GM12878 (cell line): ENCODE results near the gene NDOR1. TPM values are rescaled to one million over a fixed set of nuclear protein-coding genes. Genes with fewer than 3 reads are reported as not detected.

Source experiments
- ATAC-seq: fragments of 200-7000 bp; cut with Tn5 transposase; 3 replicates; pipeline ENCODE4 v1.9.1; 2020; ENCODE audit warnings: mild to moderate bottlenecking, moderate library complexity
- BruUV-seq: library from RNA; stranded (reverse); fragments of 400-500 nt; replicated peaks from 2 replicates; lab custom pipeline; 2021; lab: Mats Ljungman, UMichigan
- CTCF ChIA-PET: fragments of 300-600 bp; sonication (Branson Sonifier 250); formaldehyde crosslinking; extraction: SDS; loops from one replicate; lab custom pipeline; 2021; ENCODE audit warnings: inconsistent platforms; lab: Yijun Ruan, JAX
- POLR2A ChIA-PET: fragments of 350-600 bp; formaldehyde crosslinking; extraction: SDS; loops from one replicate; lab custom pipeline; 2021; ENCODE audit warnings: inconsistent platforms; lab: Charles Lee
- RAD21 ChIA-PET: fragments of 300-600 bp; sonication (Branson Sonifier 250); formaldehyde crosslinking; loops from one replicate; lab custom pipeline; 2023; ENCODE audit warnings: antibody characterized with exemption; ENCODE audit not compliant: unreplicated experiment; lab: Charles Lee
- SMC1A ChIA-PET: fragments of 300-600 bp; sonication (Branson Sonifier 250); formaldehyde crosslinking; loops from one replicate; lab custom pipeline; 2023; ENCODE audit not compliant: unreplicated experiment, uncharacterized antibody; lab: Charles Lee
- DNase-seq: peaks from one replicate; pipeline ENCODE4 v3.0.0-alpha.2; 2011; ENCODE audit warnings: low read depth, low spot score
- FAIRE-seq: peaks from 3 replicates; lab custom pipeline; 2011; peaks lifted over from hg19 to GRCh38; lab: Jason Lieb, UNC
- H2AFZ ChIP-seq: 2 replicates; pipeline ENCODE4 v1.6.0; 2011; ENCODE audit warnings: low read depth, low read length, control low read depth; ENCODE audit not compliant: control insufficient read depth
- H3K27ac ChIP-seq: 2 replicates; pipeline ENCODE4 v1.5.1; 2011; ENCODE audit warnings: control low read depth; ENCODE audit not compliant: control insufficient read depth, insufficient read depth
- H3K27me3 ChIP-seq, 2 experiments: replicated peaks in 1 of 2; 2 replicates each; pipeline versions ENCODE4 v1.6.0 to v1.6.1; 2011; ENCODE audit warnings: low read length in 1 of 2; ENCODE audit not compliant: control insufficient read depth in 2 of 2, insufficient read depth in 2 of 2
- H3K36me3 ChIP-seq, 2 experiments: 2 replicates each; pipeline ENCODE4 v1.5.1; 2011; ENCODE audit warnings: low read length in 1 of 2; ENCODE audit not compliant: control insufficient read depth in 2 of 2, insufficient read depth in 2 of 2
- H3K4me1 ChIP-seq: 2 replicates; pipeline ENCODE4 v1.6.1; 2011; ENCODE audit warnings: mild to moderate bottlenecking, low read length, moderate library complexity, mixed read lengths; ENCODE audit not compliant: control insufficient read depth, insufficient read depth
- H3K4me2 ChIP-seq: 2 replicates; pipeline ENCODE4 v1.6.0; 2011; ENCODE audit warnings: control low read depth; ENCODE audit not compliant: control insufficient read depth, insufficient read depth
- H3K4me3 ChIP-seq: fragments of 200-600 bp; sonication (generic); 2 replicates; pipeline ENCODE4 v1.5.1; 2016
- H3K79me2 ChIP-seq: 2 replicates; pipeline ENCODE4 v1.6.0; 2011; ENCODE audit warnings: low read length; ENCODE audit not compliant: control insufficient read depth, insufficient read depth
- H3K9ac ChIP-seq: 2 replicates; pipeline ENCODE4 v1.8.0; 2011; ENCODE audit warnings: low read length, control low read depth, mixed read lengths; ENCODE audit not compliant: control insufficient read depth, insufficient read depth
- H3K9me3 ChIP-seq: replicated peaks from 3 replicates; pipeline ENCODE4 v1.5.1; 2011; ENCODE audit warnings: mild to moderate bottlenecking, low read length; ENCODE audit not compliant: control insufficient read depth, insufficient read depth
- H4K20me1 ChIP-seq: 2 replicates; pipeline ENCODE4 v1.6.0; 2011; ENCODE audit not compliant: control insufficient read depth, insufficient read depth
- BACH1 ChIP-seq: fragments of 450-650 bp; IDR thresholded peaks from 2 replicates; pipeline ENCODE4 v1.6.1; 2017; ENCODE audit warnings: mild to moderate bottlenecking, borderline replicate concordance
- BHLHE40 ChIP-seq, 2 experiments: fragments of 450-650 bp in 1 of 2; IDR thresholded peaks; 2 replicates each; pipeline ENCODE4 v1.6.1; 2011 to 2017; ENCODE audit warnings: low read depth in 2 of 2, borderline replicate concordance in 1 of 2, improper control_type of control experiment in 1 of 2, low read length in 1 of 2, mild to moderate bottlenecking in 1 of 2
- CHD2 ChIP-seq: IDR thresholded peaks from 2 replicates; pipeline ENCODE4 v1.6.1; 2011; ENCODE audit warnings: low read depth, low read length, improper control_type of control experiment, borderline replicate concordance
- CREB1 ChIP-seq: IDR thresholded peaks from 2 replicates; pipeline ENCODE4 v1.6.1; 2012; ENCODE audit warnings: low read depth, mild to moderate bottlenecking, inconsistent platforms
- ESRRA ChIP-seq: IDR thresholded peaks from 2 replicates; pipeline ENCODE4 v1.6.1; 2012; ENCODE audit warnings: mild to moderate bottlenecking, low read length, improper control_type of control experiment
- FOXK2 ChIP-seq: fragments of 450-650 bp; IDR thresholded peaks from 2 replicates; pipeline ENCODE4 v1.6.1; 2017; ENCODE audit warnings: mild to moderate bottlenecking, moderate library complexity
- GATAD2B ChIP-seq: fragments of 450-650 bp; conservative IDR thresholded peaks from 2 replicates; pipeline ENCODE4 v1.6.1; 2017; ENCODE audit warnings: low read depth, mild to moderate bottlenecking, moderate library complexity
- HDAC6 ChIP-seq: fragments of 200-600 bp; sonication (generic); IDR thresholded peaks from one replicate; pipeline ENCODE4 v1.8.0; 2017; ENCODE audit warnings: antibody characterized with exemption; ENCODE audit not compliant: unreplicated experiment
- IKZF1 ChIP-seq: fragments of 450-650 bp; conservative IDR thresholded peaks from 2 replicates; pipeline ENCODE4 v1.6.1; 2017; ENCODE audit warnings: antibody characterized with exemption, mild to moderate bottlenecking
- JUND ChIP-seq: IDR thresholded peaks from 2 replicates; pipeline ENCODE4 v1.6.1; 2012; ENCODE audit warnings: low read depth, mild to moderate bottlenecking, low read length, improper control_type of control experiment, moderate library complexity
- LARP7 ChIP-seq: fragments of 450-650 bp; IDR thresholded peaks from 2 replicates; pipeline ENCODE4 v1.6.1; 2017; ENCODE audit warnings: mild to moderate bottlenecking
- MEF2B ChIP-seq: fragments of 450-650 bp; IDR thresholded peaks from 2 replicates; pipeline ENCODE4 v1.6.1; 2018; ENCODE audit warnings: mild to moderate bottlenecking, moderate library complexity; ENCODE audit not compliant: partially characterized antibody, poor library complexity, severe bottlenecking
- MTA2 ChIP-seq: fragments of 450-650 bp; IDR thresholded peaks from 2 replicates; pipeline ENCODE4 v1.6.1; 2016; ENCODE audit warnings: low read depth, mild to moderate bottlenecking, moderate library complexity
- NBN ChIP-seq: fragments of 450-650 bp; IDR thresholded peaks from 2 replicates; pipeline ENCODE4 v1.6.1; 2016
- RB1 ChIP-seq: fragments of 450-650 bp; formaldehyde crosslinking; IDR thresholded peaks from 2 replicates; pipeline ENCODE4 v1.6.1; 2017; ENCODE audit warnings: mild to moderate bottlenecking, borderline replicate concordance
- SIN3A ChIP-seq: IDR thresholded peaks from 2 replicates; pipeline ENCODE4 v1.6.1; 2012; ENCODE audit warnings: low read depth, low read length, improper control_type of control experiment
- SMC3 ChIP-seq: IDR thresholded peaks from 2 replicates; pipeline ENCODE4 v1.6.1; 2011; ENCODE audit warnings: low read length, improper control_type of control experiment, borderline replicate concordance
- ZNF217 ChIP-seq: fragments of 450-650 bp; IDR thresholded peaks from 2 replicates; pipeline ENCODE4 v1.6.1; 2017; ENCODE audit warnings: antibody characterized with exemption, mild to moderate bottlenecking
- ZNF24 ChIP-seq: fragments of 450-650 bp; IDR thresholded peaks from 2 replicates; pipeline ENCODE4 v1.6.1; 2017; ENCODE audit warnings: antibody characterized with exemption, mild to moderate bottlenecking
- WGBS: methylation state at CpG from one replicate; pipeline ENCODE4 v1.1.6; 2016; ENCODE audit warnings: low lambda C conversion rate; ENCODE audit not compliant: insufficient replicate concordance, insufficient coverage; ENCODE audit errors: missing lambda C conversion rate; 5-methylcytosine and 5-hydroxymethylcytosine counted together
- in situ Hi-C: fragments of 300-500 bp; cut with MboI; formaldehyde crosslinking; loops from 9 replicates; pipeline ENCODE4 v1.14.3; 2018; ENCODE audit warnings: mixed read lengths
- intact Hi-C: fragments of 100-400 bp; cut with micrococcal nuclease; formaldehyde crosslinking; loops from one replicate; pipeline ENCODE4 v1.14.2; 2022; ENCODE audit not compliant: unreplicated experiment
- polyA plus RNA-seq, 11 experiments: library from polyadenylated mRNA; depleted of rRNA in 4 of 11; unstranded in 6 of 11; stranded (reverse) in 5 of 11; fragments of >200 nt; fragmentation: Nextera tagmentation in 4 of 11; fragmentation: Illumina TruSeq in 1 of 11; extraction: Ambion mirVana in 4 of 11; extraction: Trizol in 1 of 11; gene quantifications; 1 replicate in 1 of 11; 2 replicates in 10 of 11; pipeline versions ENCODE4 v1.2.1 to v1.2.3, GENCODE V29; 2011 to 2016; ENCODE audit warnings: inconsistent platforms in 2 of 11, missing spikeins in 2 of 11, low read depth in 1 of 11
- total RNA-seq, 4 experiments: library from RNA; depleted of rRNA in 3 of 4; stranded (reverse); fragments of >200 nt in 3 of 4; fragmentation: Illumina TruSeq in 1 of 4; extraction: Trizol in 1 of 4; gene quantifications; 2 replicates each; pipeline versions ENCODE4 v1.2.1 to v1.2.3, GENCODE V29; 2013 to 2021
- TF ChIP-seq, protein P1 (sequence below): fragments of 450-650 bp; IDR thresholded peaks from 2 replicates; pipeline ENCODE4 v1.6.1; 2016; ENCODE audit warnings: mild to moderate bottlenecking

Gene NDOR1
- total and polyA plus RNA-seq, 10 of the 15 experiments (the other 5 are each of a cell fraction or from before 2014, with no cell fraction given): 0.04 to 32.9 (median 11.1) TPM

DNA sequence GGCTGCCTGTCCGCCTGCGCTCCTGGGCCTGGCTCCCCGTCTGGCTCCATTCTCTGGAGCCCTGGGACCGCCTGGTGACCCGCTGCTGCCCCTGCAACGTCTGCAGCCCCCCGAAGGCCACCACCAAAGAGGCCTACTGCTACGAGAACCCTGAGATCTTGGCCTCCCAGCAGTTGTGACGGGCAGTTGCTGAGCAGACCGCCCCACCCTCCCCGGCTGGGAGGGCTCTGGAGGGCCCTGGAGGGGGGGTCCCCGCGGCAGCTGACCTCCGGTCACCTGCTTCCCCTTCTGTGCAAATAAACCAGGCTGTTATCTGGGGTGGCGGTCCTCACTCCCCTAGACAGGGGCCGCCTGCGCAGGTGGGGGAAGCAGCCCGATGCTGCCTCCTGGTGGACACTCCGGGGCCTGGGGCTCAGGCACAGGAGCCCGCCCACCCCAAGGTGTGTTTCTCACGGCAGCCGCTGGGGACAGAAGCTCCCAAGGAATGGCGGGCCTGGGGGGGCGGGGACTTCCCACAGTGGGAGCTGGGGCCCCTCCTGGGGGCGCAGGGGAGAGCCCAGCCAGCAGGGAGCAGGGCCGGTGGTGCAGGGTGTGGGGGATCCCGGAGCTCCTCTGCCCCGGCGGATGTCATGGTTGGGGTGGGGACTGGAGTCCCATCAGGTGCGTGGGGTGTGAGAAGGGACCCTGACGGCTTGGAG lies 30.9 kb downstream of the NDOR1 start:
- Histone ChIP-seq H2AFZ (peak overlapping the region; percentile 65), H3K27me3 (no peaks in the 10 kb centered on the region), H3K79me2 (peaks cover 8% of the 10 kb centered on the region), H3K4me3 (no peak overlapping the region), H3K36me3 (no peaks in the 10 kb centered on the region), H3K4me1 (peaks cover 26% of the 10 kb centered on the region), H3K27ac (peak overlapping the region; percentile 31; the same call in 1 of the 2 replicates), H4K20me1 (no peaks in the 10 kb centered on the region), H3K9ac (peak overlapping the region; percentile 44), H3K9me3 (no peaks in the 10 kb centered on the region), H3K4me2 (peak overlapping the region; percentile 94)
- CTCF ChIA-PET: interaction anchor here (0.6 to 5.3 kb wide), 43 partner anchors 11 to 471 kb away, joined by 3 to 52 read pairs (median 4); partner anchors contain the start of genes ANAPC2, CYSRT1, DPP7 and EXD3
- intact Hi-C loops: loop anchor here (5.0 kb wide), 1 partner anchor 449 kb away; no protein-coding TSS in a partner anchor
- BruUV-seq: no TSS peak
- ATAC-seq (peak; percentile 65), DNase-seq (no peak), FAIRE-seq (no peak)
- SMC1A ChIA-PET: interaction anchor here (0.7 to 2.4 kb wide), 9 partner anchors 11 to 176 kb away, joined by 3 to 6 read pairs (median 4); partner anchors contain the start of gene TOR4A
- in situ Hi-C loops: no loop called here
- POLR2A ChIA-PET: interaction anchor here (0.6 to 9.2 kb wide), 10 partner anchors 13 to 805 kb away, joined by 3 to 112 read pairs (median 6); partner anchors contain the start of genes CYSRT1, NELFB, NRARP and RNF208
- RAD21 ChIA-PET: interaction anchor here (0.6 to 4.6 kb wide), 30 partner anchors 13 to 437 kb away, joined by 3 to 20 read pairs (median 4); partner anchors contain the start of genes ANAPC2, MAN1B1, NELFB and RNF208
- 8% methylated on average over 27 of the region's 31 CpGs for WGBS
- no peak for TF ChIP-seq HDAC6
- no peak for TF ChIP-seq CREB1
- peak; percentile 88 for TF ChIP-seq SMC3
- TF ChIP-seq CHD2: peak; percentile 59
- TF ChIP-seq FOXK2: no peak
- TF ChIP-seq NBN: peak; percentile 84
- peak; percentile 86; the same call in 1 of the 2 replicates for TF ChIP-seq RB1
- TF ChIP-seq, protein P1, sequence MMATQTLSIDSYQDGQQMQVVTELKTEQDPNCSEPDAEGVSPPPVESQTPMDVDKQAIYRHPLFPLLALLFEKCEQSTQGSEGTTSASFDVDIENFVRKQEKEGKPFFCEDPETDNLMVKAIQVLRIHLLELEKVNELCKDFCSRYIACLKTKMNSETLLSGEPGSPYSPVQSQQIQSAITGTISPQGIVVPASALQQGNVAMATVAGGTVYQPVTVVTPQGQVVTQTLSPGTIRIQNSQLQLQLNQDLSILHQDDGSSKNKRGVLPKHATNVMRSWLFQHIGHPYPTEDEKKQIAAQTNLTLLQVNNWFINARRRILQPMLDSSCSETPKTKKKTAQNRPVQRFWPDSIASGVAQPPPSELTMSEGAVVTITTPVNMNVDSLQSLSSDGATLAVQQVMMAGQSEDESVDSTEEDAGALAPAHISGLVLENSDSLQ: peak; percentile 33; the same call in 1 of the 2 replicates
- TF ChIP-seq MEF2B: peak; percentile 80
- peak; percentile 72 to 73; a peak in 3 of 4 replicates for TF ChIP-seq BHLHE40 (IDR thresholded peaks at IDR 0.05; ENCODE audit: borderline replicate concordance in 1 of 2, low read depth in 2 of 2, low read length in 1 of 2)
- peak; percentile 68; the same call in 1 of the 2 replicates for TF ChIP-seq MTA2
- peak; percentile 54; the same call in 1 of the 2 replicates for TF ChIP-seq BACH1
- TF ChIP-seq IKZF1: peak; percentile 91
- TF ChIP-seq ZNF217: 0 out of 2 replicates have a peak, but pooled peaks have one; percentile 24
- 0 out of 2 replicates have a peak, but pooled peaks have one; percentile 21 for TF ChIP-seq JUND
- no peak for TF ChIP-seq ESRRA
- TF ChIP-seq LARP7: peak; percentile 67; the same call in 1 of the 2 replicates
- TF ChIP-seq SIN3A: peak; percentile 52; the same call in 1 of the 2 replicates
- peak; percentile 96 for TF ChIP-seq GATAD2B
- 0 out of 2 replicates have a peak, but pooled peaks have one; percentile 33 for TF ChIP-seq ZNF24
